CMK (cell line): ENCODE results near the gene ADCY5.

ENCODE experiments used
- DNase-seq: peaks from one replicate; pipeline ENCODE4 v3.0.0-alpha.2; 2010; ENCODE audit warnings: low read depth

ADCY5 gene

GRCh38 chr3:123406598-123406997 lies 42.3 kb downstream of the ADCY5 start:
- no peak for DNase-seq

DNA sequence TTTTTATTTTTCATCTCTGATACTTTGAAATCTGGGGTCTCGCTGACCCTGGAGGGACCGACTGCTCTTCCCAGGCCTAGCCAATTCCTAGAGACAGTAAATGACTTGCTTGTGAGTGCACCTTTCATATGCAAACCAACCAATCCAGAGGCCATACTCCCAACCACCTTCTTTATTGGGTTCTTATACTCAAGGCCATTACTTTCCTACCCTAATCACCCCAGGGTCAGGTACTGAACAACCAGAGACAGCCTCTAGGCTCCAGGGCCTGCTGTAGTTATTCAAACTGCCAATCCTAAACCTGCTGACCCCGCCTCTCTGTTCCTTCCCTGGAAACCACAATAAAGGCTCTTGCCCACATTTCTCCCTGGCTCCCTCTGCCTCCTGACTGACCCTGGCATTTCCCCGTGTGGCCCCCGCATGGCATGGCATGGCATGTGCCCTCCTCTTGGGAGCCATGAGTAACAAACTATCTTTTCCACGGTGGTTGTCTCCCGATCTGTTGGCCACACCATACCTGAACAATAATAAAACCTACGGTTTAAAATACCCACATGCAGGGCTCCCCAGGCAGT lies 42.9 kb downstream of the ADCY5 start:
- no peak for DNase-seq

GRCh38 chr3:123405021-123405420 lies 43.9 kb downstream of the ADCY5 start:
- no peak for DNase-seq

- DNase-seq = no peak
Observed at GRCh38 chr3:123404391-123404790, 44.5 kb downstream of the ADCY5 start.

DNA sequence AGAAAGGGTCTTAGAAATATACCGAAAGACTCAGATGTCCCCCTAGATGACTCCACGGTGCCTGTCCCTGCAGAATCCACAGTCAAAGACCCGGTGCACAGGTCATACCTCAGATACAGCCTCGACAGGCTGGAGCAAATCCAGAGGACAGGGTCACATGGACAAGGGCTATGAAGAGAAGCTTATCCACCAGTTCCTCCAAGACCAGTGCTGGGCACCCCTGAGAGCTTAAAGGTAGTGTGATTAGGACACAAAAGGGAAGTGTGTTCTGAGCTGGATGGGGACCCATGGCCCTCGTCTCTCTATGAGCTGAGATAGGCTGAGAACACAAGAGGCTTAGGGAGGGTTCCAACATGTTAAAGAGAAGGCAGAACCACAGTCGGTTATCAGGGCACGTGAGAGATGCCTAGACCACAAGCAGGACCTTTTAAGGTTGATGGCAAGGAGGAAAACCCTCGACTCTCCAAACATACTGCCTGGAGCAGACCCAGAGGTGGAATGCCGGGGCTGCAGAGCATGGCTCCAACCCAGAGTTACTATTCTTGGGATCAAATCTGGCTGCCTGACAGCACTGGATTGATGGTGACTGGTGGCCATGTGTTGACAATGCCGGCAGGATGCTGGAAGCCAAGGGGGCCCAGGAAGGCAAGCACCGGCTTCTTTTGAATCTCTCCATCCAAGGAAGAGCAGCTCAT lies 46.9 kb downstream of the ADCY5 start:
- no peak for DNase-seq

- no peak for DNase-seq
Observed at GRCh38 chr3:123400169-123400568, 48.7 kb downstream of the ADCY5 start.

- no peak for DNase-seq
Observed at GRCh38 chr3:123399653-123400052, 49.2 kb downstream of the ADCY5 start.

DNA sequence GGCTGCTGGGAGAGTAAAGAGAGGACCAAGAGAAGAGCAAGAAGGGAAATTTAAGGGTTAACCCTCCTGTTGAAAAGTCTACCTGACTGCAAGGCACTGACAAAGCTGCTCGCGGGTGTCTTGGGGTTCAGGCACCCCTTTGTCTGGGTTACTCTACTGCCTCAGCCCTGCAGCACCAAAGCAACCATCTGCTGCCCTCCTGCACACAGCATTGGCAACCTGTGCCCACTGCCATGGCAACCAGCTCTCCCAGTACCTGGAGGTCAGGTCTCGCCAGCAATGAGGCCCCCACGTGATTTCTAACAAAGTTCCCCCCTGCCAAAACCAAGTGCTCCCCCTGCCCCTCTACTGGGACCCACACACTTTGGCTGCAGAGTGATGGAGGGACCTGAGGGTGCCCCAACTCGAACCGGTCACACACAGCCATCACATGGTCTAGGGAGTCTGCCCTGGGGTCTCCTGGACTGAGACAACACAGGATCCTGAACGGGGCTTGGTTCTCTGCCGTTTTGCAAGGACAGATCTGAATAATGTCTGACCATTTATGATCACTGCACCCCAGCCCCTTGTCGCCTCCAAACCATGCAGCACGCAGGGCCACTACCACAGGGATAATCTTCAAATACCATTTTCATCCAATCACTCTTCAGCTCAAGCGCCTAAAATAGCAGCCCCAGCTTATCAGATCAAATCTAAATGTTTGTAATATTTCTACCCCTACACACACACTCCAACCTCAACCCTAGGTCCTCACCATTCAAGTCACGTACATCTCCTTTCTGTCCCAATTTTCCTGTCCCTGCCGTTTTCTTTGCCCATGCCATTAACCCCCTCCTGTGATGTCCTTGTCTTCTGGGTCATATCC lies 50.7 kb downstream of the ADCY5 start:
- no peak for DNase-seq

DNA sequence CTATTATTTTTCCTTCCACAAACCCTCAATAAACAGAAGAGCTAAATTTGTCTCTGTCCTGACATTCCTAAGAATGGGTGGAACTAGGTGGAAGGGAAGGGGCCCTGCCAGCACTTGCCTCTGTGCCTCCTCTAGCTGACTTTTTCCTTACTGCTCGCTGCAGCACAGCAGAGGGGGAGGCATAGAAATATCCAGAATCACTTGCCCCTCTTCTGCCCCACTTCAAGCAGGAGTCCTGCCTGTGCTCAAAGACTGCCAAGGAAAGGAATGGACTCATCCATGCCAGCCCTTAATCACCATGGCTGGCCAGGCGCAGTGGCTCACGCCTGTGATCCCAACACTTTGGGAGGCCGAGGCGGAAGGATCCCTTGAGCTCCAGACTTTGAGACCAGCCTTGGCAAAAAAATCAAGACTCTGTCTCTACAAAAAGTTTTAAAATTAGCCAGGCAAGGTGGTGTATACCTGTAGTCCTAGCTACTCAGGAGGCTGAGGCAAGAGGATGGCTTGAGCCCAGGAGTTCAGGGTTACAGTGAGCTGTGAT lies 51.8 kb downstream of the ADCY5 start:
- DNase-seq = no peak

- DNase-seq = no peak
Observed at GRCh38 chr3:123396171-123397049, 52.5 kb downstream of the ADCY5 start.

DNA sequence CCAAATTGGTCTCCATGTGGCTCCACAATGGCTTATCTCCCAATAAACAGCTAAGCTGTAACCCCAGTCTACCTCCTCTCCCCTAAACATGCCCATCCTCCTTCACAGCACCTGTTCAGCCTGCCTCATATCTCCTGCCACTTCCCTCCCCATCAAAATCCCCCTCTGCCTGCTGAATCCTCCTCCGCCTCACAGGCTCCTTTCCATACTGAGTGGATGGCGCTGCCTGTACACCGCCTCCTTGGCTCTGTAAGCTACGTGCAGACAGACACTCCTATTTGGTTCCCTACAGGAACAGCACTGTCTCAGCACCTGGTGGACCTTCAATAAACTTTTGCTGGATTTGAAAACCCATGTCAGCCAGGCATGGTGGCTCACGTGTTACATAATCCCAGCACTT lies 53.7 kb downstream of the ADCY5 start:
- no peak for DNase-seq

- no peak for DNase-seq
Observed at GRCh38 chr3:123394391-123395020, 54.4 kb downstream of the ADCY5 start.

DNA sequence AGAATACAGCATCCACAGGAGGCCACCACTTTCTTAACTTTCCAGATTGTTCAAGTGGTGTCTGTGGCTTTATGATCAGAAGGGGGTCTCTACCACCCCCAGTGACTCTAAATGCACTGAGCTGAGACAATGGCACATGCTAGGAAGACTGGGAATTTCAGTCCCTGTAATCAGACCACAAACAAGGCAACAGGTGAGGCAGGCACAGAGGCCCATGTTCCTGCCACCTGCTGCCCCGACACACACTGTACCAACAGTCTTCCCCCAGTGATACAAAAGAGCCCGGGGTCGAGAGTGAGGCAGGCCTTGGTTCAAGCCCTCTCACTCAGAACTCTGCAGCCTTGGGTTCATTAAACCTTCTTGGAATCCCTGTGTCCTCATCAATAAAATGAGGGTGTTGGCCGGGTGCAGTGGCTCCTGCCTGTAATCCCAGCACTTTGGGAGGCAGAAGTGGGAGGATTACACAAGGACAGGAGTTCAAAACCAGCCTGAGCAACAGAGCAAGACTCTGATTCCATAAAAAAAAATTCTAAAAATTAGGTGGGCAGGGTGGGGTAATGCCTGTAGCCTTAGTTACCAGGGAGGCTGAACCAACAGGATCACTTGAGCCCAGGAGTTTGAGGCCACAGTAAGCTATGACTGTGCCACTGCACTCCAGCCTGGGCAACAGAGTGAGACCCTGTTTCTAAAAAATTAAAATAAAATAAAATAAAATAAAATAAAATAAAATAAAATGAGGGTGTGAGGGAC lies 55.8 kb downstream of the ADCY5 start:
- DNase-seq = no peak

GRCh38 chr3:123392368-123392767 lies 56.5 kb downstream of the ADCY5 start:
- no peak for DNase-seq

DNA sequence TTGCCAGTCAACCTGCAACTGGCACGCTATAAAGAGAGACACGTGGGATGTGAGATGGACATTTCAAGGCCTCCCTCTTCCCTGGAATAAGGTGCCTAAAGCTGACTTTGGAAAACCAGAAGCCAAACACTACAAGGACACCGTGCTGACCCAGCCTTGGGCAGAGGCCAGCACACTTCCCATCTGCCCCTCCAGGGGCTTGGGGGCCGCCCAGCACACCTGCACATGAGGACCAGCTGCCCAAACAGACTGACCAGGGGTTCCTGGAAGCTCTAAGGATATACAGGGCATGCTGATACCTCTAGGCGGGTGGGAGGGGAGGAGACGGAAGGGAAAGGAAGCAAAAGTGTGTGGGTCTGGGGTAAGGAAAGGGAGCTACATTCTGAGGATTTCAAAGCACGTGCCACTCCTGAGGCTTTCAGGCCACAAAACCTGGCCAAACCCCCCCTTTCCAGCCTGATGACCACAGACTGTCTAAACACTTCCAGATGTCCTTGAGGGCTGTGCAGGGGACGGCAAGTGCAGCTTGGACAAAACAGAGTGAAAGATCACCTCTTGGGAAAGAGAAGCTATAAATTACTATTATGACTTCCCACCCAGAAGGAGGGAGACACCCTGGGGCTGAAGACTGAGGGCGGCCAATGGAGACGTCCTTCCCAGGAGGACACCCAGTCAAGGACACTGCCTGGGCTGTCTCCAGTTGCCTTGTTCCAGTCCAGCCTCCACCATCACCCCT lies 57.9 kb downstream of the ADCY5 start:
- no peak for DNase-seq

- DNase-seq = no peak
Observed at GRCh38 chr3:123389628-123389918, 59.3 kb downstream of the ADCY5 start.

GRCh38 chr3:123388811-123389627 lies 59.9 kb downstream of the ADCY5 start:
- no peak for DNase-seq

DNA sequence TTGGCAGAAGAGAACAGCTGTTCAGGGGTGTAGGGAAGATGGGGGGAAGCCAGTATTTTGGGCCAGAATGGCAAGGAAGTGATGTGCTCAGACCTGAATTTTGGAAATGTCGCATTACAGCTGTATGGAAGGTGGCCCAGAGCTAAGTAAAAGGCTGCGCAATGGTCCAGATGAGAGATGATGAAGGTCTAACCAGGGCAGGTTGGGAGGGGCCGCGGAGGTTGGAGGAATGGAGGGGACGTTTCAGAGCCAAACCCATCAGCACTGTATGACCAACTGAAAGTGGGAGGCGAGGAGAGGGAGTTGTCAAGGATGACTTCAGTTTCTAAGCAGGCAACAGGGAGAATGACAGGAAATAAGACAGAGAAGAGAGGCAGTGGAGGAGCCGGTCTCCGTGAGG lies 60.8 kb downstream of the ADCY5 start:
- no peak for DNase-seq

DNA sequence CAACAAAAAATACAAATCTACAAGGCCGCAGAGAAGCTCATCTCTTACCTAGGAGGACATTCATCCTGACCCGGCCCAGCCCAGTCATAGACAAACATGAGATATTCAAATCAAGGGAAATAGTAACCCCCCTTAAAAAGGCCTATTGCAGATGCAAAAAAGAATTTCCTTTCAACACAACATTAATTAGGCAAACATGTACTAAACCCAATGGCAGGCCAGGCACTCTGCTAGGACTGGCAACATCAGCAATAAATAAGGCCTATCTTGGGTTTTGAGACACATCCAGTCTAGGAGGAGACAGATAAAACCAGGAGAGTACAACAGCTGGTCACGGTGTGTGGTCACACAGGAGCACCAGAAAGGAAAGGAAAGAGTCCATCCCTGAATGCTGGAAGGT lies 61.4 kb downstream of the ADCY5 start:
- no peak for DNase-seq
